Amygdala (tissue), 56 donors: ENCODE measurements around the gene EPHB6.

Experiments used
- DNase-seq, 56 donors: peaks; one replicate each; lab custom pipeline; 2025; lab: John Stamatoyannopoulos, UW

The EPHB6 gene

DNA sequence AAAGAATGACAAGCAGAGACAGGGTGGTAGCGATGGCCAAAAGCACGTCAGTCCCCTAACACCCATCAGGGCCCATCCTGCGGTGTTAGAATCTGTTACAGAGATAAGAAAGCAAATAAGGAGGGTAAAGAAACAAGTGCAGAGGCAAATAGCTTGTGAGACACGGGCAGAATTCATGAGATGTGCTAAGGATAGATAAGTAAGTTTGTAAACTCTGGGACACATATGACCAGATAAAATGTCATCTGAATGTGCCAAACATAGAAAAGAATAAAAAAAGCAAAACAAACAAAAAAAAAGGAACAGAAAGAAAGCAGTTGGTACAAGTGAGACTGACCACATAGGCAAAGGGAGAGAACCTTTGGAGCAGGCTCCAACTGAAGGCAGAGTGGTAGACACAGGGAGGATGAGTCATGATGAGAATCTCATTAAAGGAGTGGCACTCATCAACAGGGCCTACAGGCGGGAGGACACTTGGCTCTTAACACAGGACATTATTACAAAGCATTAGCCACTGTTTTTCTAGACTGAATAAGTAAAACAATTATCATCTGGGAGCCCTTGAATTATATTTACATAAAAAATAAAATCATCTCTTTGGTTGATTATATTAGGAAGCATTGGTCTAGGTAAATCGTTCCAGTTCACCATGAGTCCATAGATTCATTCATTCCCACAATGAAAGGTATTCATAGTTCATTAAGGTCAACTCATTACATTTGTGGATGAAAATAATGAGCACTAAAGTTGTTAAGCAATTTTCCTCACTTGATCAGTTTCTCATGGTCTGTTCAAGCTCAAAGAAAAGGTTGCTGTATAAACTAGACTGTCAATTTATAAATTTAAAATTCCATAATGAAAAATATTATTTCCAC is 21.5 kb upstream of the EPHB6 start:
- DNase-seq, result no peak

DNA sequence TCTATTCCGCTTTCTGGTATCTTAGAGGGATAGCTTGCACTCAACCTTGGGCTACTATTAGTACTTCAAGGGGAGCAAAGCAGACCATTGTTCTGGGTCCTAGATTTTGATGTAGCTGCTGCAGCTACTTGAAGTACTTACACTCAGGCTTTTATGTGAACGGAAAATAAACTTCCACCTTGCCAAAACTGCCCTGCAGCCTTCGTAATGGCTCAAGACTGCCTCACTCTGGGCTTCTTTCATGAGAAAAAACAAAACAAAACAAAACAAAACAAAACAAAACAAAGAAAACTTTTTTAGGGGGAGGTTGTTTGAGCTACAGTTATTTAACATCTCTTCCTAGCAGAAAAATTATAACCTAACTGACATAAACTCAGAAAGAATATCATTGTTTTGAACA is 19.4 kb upstream of the EPHB6 start:
- DNase-seq, result no peak

DNA sequence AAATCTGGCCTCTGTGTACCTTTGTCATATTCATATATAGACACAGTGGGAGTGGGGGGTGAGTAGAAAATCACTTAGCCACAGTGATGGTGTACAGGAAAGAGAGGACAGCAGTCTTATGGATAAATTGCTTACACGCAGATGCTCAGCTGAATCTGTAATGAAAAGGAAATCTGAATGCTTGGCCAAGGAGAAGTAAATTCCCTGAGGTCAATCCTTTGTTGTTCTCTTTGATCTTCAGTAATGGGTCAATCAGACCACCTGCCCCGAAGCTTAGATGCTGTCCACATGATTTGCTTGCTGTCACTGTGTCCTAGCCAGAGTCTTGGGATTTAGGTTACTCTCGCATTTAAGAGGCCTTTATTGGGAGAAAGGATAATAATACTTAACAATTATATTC is 18.4 kb upstream of the EPHB6 start:
- DNase-seq, result no peak

DNA sequence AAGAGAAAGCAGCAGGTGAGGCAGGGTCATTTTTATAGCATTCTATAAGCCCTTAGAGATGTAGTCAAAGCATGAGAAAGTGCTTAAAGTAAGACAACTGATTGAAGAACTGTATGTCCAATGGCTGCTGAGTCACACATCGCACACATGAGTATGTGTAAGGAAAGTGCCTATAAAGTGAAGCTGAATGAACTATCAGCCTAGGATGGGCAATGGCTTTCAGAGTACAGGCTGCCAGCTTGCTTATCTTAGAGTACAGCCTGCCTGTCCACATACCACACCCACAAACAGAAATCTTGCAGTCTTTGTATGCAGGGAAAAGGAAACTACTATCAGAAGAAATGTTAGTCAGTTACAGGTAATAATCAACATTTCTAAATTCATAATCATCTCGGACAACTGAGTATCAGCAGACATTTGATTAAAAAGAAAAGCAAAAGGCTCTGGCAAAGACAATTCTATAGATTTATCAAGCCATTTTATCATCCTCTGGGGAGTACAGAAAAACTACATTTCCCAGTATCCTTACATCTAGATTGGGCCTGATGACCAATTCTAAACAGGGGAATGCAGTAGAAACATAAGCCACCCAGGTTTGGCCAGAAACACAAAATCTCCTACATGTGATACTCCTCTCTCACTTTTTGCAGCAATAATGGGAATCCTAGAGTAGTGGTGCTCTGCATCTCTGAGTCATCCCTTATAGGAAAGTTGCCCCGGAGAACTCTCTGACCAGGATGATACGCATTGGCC is 16.2 kb upstream of the EPHB6 start:
- no peak for DNase-seq

DNA sequence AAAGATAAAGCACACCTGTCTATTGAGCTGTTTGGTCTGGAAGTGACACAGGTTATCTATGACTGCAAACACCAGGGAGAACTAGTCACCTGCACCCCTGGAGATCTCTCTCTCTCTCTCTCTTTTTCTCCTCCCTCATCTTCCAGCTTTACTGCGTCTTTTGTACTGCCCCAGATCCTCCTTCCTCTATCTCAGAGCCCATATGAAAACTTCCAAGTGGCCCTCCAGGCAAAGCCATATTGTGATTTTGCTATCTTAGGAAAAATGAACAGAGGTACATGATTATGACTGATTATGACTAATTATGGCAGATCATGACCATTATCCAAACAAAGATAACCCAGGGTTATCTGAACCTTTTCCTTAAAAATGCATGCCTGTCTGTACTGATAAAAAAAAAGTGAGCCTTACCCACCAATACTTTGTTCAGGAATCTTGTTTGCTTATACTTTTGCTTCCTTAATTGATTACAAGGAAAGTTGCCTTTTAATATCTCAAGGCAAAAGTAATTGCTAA is 12.6 kb upstream of the EPHB6 start:
- no peak for DNase-seq

DNA sequence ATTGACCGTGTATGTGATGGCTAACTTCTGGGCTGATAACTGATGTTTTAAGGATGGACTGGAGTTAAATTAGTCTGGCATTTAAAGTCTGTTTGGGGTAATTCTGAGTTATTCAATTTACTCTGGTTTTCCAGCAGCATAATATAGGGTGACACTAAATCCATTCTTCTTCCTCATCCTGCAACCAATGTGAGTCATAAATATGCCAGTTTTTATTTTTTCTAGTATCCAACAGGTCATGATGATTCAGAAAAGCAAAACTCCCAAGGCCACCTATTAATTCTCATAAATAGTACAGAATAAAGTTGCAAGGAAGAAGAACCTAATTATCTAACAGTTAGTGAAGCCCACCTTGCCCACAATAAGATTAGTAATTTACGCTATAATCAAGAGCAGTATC is 7.5 kb upstream of the EPHB6 start:
- no peak for DNase-seq

DNA sequence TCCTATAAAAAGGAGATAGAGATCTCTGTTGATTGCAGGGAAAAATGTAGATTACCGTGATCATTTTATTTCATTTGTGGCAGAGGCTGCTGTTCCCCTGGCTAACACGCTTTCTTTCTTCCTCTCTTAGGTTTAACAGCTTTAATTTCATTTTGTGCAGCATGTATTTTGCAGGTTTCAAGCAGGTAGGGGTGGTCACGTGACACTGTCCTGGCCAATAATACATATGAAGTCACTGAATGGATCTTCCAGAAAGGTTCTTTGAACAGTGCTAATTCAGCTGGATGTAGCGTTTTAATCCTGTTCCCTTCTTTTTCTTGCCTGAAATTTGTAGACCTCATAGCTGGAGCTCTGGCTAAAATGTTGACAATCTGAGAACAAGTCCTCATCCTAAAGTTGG is 3.6 kb upstream of the EPHB6 start:
- no peak for DNase-seq

DNA sequence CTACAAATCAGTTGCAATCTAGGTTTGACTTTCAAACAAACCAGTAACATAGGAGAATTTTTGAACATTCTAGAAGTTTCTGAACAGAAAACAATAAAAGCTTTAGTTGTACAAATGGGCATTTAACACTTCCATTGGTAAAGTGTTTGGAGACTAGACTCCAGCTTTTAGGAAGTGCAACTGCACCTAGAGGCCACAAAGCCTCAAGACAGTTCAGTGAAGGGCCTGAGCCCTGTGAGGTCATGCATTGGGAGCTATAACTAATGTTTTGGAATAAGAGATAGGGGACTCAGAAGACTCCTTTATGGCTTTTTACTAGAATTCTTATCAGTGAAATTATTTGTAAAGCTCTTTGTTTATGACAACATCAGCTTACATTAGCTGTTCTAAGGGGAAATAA is 3.0 kb upstream of the EPHB6 start:
- no peak for DNase-seq

DNA sequence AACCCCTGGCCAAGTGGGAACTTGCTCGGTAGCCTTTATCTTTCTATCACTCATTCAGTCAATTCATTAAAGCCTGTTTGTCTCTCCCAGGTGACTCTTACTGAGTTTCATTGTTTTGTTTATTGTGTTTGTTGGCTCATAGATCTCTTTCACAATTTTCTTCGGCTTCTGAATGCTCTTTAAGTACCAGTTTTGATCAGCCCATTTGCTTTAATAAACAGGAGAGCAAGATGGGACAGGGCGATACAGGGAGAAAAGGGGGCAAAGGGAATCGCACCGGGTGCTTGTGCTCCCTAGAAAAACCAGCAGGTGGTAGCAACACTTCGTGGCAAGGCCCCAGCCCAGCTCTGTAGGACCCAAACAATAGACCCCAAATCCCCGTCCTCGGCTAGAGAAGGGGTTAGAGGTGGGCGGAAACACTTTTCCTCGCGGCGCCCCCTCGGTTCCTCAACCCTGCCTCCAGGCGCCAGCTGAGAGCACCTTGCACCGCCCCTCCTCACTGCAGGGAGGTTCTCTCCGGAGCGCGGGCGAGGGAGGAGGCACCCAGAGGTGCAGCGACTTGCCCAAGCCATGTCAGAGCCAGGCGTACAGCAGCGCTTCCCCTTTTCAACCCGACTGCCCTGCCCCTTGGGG is 1.0 kb upstream of the EPHB6 start:
- DNase-seq, result peak in 35 of 56 donors; percentile 14 to 75 (median 47)

DNA sequence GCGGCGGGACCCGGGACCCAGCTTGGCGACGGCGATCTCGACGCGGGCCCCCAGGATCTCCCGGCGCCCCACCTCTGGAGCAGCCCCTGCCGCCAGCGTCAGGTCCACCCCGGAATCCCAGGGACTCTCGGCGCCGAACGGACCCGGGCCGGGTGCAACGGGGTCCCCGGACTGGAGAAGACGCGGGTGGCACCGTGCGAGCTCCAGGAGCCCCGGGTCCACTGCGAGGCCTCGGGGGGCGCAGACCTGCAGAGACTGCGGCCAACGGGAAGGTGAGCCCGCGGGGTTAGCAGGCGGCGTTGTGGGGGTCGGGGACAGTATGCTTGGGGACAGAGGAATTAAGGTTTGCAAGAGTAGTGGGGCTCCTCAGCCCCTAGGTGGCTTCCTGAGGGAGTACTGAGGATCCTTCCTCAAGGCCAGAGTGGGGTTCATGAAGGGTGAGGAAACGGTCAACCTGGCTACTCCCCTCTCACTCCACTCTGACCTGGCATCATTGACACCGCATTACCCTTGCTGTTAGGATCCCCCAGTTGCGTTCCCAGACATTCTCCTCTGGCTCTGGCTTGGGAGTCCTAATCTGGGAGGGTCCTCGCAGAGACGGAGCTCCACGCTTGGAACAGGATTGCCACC is 353 bp downstream of the EPHB6 start:
- no peak for DNase-seq

DNA sequence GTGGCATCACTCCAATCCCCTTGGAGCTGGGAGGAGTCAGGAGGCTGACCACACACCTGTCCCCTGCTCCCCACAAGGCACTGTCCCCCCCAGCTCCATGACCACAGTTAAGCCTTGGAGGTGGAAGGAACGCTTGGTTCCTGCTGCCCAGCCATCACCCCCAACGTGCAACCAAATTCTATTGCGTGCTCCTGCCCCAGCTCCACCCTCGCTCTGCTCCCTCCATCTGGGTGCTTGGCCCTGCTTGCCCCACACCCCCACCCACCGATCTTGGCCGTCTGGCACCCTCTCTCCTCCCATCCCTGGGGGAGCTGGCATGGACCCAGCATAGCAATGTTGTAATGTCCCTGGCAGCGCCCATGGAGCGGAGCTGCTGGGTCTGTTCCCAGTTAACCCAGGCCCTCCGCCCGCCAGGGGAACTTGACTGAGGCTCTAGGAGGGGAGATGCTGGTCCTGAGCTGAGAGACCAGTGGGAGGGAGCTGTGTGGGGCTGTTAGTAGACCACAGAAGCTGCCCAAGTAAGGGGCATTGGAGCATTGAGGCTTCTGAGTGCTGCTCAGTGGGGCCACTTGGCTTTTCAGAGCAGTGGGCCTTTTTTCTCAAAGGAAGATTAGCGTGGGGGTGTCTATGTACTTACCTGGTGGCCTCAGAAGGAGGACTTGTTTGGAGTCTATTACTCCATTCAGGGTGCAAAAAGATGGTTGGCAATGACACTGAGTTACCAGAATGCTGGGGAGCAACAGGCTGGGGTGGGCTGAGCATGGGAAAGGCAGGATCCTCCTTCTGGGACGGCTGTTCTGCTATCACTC is 1.1 kb downstream of the EPHB6 start:
- peak in 10 of 56 donors; percentile 16 to 65 (median 43) for DNase-seq

DNA sequence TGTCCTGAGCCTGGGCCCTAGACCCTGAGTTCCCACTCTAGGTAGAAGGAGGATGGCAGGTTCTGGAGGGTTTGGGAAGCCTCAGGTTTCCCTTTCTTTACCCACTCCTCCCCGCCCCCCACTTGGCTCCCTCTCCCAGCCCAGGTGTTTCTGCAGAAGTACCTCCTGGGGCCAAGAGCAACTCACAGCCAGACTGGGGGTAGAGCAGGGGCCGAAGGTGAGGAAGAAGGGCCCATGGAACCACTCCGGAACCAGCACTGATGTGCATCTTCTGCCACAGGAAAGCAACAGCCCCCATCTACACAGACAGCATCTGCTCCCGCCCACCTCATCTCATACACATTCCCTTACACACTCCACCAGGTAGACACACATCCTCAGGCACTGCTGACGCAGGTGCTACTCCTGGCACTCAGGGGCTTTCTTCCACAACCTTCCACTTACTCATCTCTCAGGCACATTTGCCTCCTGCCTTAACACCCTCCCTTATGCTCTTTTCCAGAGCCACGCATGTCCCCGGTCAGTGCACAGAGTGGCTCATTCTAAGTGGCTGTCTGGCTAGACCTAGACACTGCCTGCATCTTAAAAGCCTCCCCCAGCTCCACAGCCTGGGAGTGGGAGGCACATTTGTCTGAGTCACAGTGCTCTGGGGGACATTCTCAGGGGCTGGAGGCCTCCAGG is 1.8 kb downstream of the EPHB6 start:
- peak in 4 of 56 donors; percentile 30 to 53 (median 48) for DNase-seq

DNA sequence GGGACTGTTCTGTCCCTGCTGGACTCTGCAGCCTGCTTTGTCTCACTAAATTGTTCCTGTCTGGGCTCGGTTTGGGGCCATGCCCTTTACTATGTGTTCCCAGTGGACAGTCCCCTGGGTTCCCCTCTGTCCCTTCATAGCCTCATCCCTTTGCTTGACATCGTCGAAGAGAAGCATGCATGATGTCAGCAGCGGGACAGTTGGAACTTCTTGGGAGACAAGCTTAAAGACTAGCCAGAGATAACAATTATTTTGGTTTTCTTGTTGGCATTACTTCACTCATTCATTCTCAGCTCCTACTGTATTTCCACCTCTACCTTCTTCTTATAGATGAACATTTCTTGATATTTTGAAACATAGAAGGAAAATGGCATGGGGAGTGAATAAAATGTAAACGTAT is 2.7 kb downstream of the EPHB6 start:
- no peak for DNase-seq

DNA sequence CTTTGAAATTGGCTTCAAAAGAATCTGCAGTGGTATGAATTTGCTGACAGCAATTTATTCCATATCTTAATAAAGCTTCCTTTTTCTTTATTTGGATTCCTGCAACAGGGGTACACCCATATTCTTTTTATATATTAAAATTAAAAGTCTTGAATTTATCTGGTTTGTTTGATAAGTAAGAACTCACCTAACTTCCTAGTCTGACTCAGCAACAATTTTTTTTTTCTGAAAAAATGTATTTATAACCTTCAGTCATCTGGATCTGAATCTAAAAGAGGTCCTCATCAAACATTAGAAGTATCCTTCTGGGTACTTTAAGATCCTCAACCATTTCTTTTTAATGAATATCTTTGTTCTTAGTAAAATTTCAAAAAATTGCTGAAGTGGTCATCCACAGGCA is 4.5 kb downstream of the EPHB6 start:
- DNase-seq, result no peak

DNA sequence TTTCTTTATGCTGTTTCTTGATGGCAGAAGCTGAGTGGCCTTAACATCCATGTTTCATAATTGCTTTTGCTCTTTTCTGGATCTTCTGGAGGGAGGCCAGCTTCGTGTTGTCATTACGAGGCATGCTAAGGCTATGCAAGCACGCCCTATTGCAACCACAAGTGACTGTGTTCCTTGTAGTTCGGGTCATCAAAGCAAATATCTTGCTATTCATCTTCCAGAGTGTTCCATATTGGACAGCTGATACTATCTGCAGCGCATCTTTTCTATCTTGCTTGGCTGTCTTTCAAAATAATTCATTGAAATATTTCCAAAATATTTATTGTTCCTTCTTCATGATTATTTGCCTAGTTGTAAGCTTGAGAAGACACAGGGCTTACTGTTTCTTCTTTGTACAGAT is 5.0 kb downstream of the EPHB6 start:
- DNase-seq, result peak in 1 of 56 donors; percentile 31

DNA sequence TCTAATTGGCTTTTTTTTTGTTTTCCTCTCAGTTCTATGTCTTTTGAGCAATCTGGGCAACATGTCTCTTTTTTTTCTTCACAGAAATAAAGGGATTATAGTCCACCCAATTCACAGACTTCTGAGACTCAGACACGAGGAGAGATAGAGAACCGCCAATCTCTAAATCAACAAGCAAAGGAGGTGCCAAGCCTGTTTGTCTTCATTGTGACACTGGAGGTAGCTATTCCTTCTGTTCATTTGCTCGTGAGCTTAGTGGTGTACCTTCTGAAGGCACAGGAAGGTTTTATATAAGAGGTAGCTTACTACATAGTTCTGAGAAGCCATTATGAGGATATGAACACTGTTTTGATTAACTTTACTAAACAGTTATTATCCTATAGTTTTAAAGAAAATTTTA is 6.1 kb downstream of the EPHB6 start:
- no peak for DNase-seq

DNA sequence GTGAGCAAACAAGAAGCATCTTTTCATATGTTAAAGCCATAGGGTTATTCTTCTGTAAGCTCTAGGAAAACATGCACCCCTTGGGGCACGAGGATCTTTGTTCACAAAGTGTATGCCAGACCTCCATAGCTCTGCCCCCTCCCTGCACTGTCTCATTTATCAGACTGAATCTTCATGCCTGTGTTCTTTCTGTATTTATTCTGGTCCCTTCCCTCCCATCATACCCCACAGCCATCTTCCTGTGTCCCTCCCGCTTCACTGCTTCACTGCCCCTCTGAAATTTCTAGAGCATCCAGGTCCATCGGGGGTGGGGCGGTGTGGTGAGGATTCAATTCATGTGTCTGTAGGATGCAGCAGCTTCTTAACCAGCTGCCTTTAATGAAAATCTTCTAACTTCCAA is 7.5 kb downstream of the EPHB6 start:
- no peak for DNase-seq

DNA sequence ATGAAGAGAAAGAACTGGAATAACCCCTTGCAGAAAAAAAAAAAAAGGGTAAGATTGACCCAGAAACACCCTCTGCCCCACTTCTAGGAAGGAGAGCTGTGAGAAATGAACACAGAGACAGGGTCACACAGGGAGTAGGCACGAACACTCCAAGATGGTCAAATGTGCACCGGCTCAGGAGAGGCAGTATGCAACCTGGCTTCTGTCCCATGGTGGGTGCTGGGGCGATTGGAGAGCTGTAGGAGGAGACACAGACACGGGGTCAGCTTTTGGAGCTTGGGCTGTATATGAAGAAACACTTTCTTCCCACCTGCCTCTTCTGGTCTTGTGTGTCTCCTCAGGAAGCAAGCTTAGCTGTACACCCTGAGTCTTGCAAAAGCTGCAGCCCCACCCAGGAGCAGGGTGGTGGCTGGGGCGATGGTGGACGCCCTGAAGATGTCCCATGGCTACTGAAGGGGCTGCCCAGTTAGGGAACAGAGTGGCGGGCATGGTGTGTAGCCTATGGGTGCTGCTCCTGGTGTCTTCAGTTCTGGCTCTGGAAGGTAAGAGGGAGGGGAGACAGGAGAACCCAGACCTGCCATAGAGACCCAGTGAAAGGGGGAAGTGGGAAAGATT is 8.0 kb downstream of the EPHB6 start:
- DNase-seq, result no peak
